HUDEP-2 (cell line): ENCODE data around the gene STAT6.
"Not testable (repeated sequence)": the region's sequence is repeated elsewhere in the genome, so short reads cannot be mapped to it uniquely, and the experiment has no call there.

Experiments
- DNase-seq, 76 experiments: peaks; one replicate each; lab custom pipeline; 2025; ENCODE audit not compliant: unreplicated experiment in 76 of 76; lab: John Stamatoyannopoulos, UW

STAT6 gene

GRCh38 chr12:57089271-57090245 lies 21.6 kb downstream of the STAT6 start:
- DNase-seq: peak in 54 of 76 experiments; percentile 20 to 85 (median 55)

- peak in 74 of 76 experiments; percentile 51 to 99 (median 92) for DNase-seq
Measured at GRCh38 chr12:57088354-57089270, 22.6 kb downstream of the STAT6 start, which contains the start of gene NAB2. Gene NAB2 (plus strand): TSS chr12:57089114. CDS start chr12:57089272, 158 bp downstream.

- DNase-seq: peak in 67 of 76 experiments; percentile 13 to 89 (median 66)
Measured at GRCh38 chr12:57087691-57088353, 23.3 kb downstream of the STAT6 start.

GRCh38 chr12:57087010-57087690 lies 24.0 kb downstream of the STAT6 start:
- DNase-seq: peak in 73 of 76 experiments; percentile 24 to 92 (median 79)

GRCh38 chr12:57086493-57087009 lies 24.6 kb downstream of the STAT6 start:
- peak in 41 of 76 experiments; percentile 9 to 62 (median 34) for DNase-seq

- DNase-seq: peak in 52 of 76 experiments; percentile 19 to 78 (median 42)
Measured at GRCh38 chr12:57085999-57086492, 25.1 kb downstream of the STAT6 start.

- DNase-seq: no peak
Measured at GRCh38 chr12:57080855-57081254, 30.3 kb downstream of the STAT6 start.

- DNase-seq: no peak
Measured at GRCh38 chr12:57079821-57080220, 31.3 kb downstream of the STAT6 start.

GRCh38 chr12:57078519-57079404 lies 32.4 kb downstream of the STAT6 start, which contains the start of gene NEMP1:
Gene NEMP1 (minus strand): TSS chr12:57078791. CDS start chr12:57078745, 46 bp downstream.
- peak in 75 of 76 experiments; percentile 49 to 100 (median 98) for DNase-seq

- DNase-seq: not testable (repeated sequence)
Measured at GRCh38 chr12:57073566-57074450, 37.4 kb downstream of the STAT6 start.

- DNase-seq: no peak
Measured at GRCh38 chr12:57072661-57073060, 38.5 kb downstream of the STAT6 start.

GRCh38 chr12:57069523-57069922 lies 41.6 kb downstream of the STAT6 start:
- DNase-seq: peak in 52 of 76 experiments; percentile 5 to 76 (median 47)

- DNase-seq: no peak
Measured at GRCh38 chr12:57066245-57066644, 44.9 kb downstream of the STAT6 start.

GRCh38 chr12:57063991-57064685 lies 47.0 kb downstream of the STAT6 start:
- no peak for DNase-seq

GRCh38 chr12:57058454-57058853 lies 52.7 kb downstream of the STAT6 start:
- no peak for DNase-seq

GRCh38 chr12:57057067-57057751 lies 54.0 kb downstream of the STAT6 start:
- DNase-seq: no peak
